ENCODE results near the gene CLK1.

Gene CLK1

GRCh38 chr2:200811333-200812121, 52.9 kb downstream of the CLK1 start, which contains the start of gene BZW1:
Gene BZW1 (plus strand): TSS chr2:200811910. CDS start chr2:200813218, 1,308 bp downstream.
- H3K4me3 ChIP-seq (ENCODE audit: low read length, poor library complexity, severe bottlenecking): peak within 1 kb of the TSS; percentile 93
- no peaks in the 10 kb centered on the region for H3K9me2 ChIP-seq (replicated peaks; ENCODE audit: low read depth, low read length)
- peak within 1 kb of the TSS; percentile 95 for H2AFZ ChIP-seq (ENCODE audit: low read length)
- H3K4me1 ChIP-seq (ENCODE audit: insufficient read depth, low read length, poor library complexity, severe bottlenecking): peaks cover 41% of the 10 kb centered on the region
- H3K27me3 ChIP-seq (ENCODE audit: insufficient read depth, low read length, poor library complexity, severe bottlenecking): peaks cover 3% of the 10 kb centered on the region
- H3K9ac ChIP-seq (ENCODE audit: low read depth, low read length, poor library complexity, severe bottlenecking): peak within 1 kb of the TSS; percentile 94
- peaks cover 48% of the 10 kb centered on the region for H3K79me2 ChIP-seq (ENCODE audit: insufficient read depth, low read length)
- TF ChIP-seq CTCF (conservative IDR thresholded peaks at IDR 0.05; ENCODE audit: low read length) (no peak), EZH2phosphoT487 (IDR thresholded peaks at IDR 0.05; ENCODE audit: borderline replicate concordance) (no peak)
- H3K36me3 ChIP-seq (ENCODE audit: insufficient read depth, low read length): peaks cover 28% of the 10 kb centered on the region
- peaks cover 47% of the 10 kb centered on the region for H4K20me1 ChIP-seq (ENCODE audit: insufficient read depth, low read length, poor library complexity, severe bottlenecking)
- H3K4me2 ChIP-seq (ENCODE audit: low read depth, low read length, poor library complexity, severe bottlenecking): peak within 1 kb of the TSS; percentile 89
- no peaks in the 10 kb centered on the region for H3K9me3 ChIP-seq (ENCODE audit: insufficient read depth, low read depth, low read length)
- H3F3A ChIP-seq (ENCODE audit: low read depth): no peaks in the 10 kb centered on the region

GRCh38 chr2:200810998-200811332, 53.5 kb downstream of the CLK1 start:
- Histone ChIP-seq H3F3A (ENCODE audit: low read depth) (no peaks in the 10 kb centered on the region), H4K20me1 (ENCODE audit: insufficient read depth, low read length, poor library complexity, severe bottlenecking) (peaks cover 42% of the 10 kb centered on the region), H3K9ac (ENCODE audit: low read depth, low read length, poor library complexity, severe bottlenecking) (peak overlapping the region; percentile 94), H3K79me2 (ENCODE audit: insufficient read depth, low read length) (peaks cover 42% of the 10 kb centered on the region), H3K4me2 (ENCODE audit: low read depth, low read length, poor library complexity, severe bottlenecking) (peak overlapping the region; percentile 89), H3K9me3 (ENCODE audit: insufficient read depth, low read depth, low read length) (no peaks in the 10 kb centered on the region), H3K36me3 (ENCODE audit: insufficient read depth, low read length) (peaks cover 22% of the 10 kb centered on the region), H3K4me1 (ENCODE audit: insufficient read depth, low read length, poor library complexity, severe bottlenecking) (peaks cover 41% of the 10 kb centered on the region), H3K27me3 (ENCODE audit: insufficient read depth, low read length, poor library complexity, severe bottlenecking) (peaks cover 3% of the 10 kb centered on the region), H2AFZ (ENCODE audit: low read length) (peak overlapping the region; percentile 78), H3K4me3 (ENCODE audit: low read length, poor library complexity, severe bottlenecking) (peak overlapping the region; percentile 93), H3K9me2 (replicated peaks; ENCODE audit: low read depth, low read length) (no peaks in the 10 kb centered on the region)
- TF ChIP-seq CTCF (conservative IDR thresholded peaks at IDR 0.05; ENCODE audit: low read length) (no peak), EZH2phosphoT487 (IDR thresholded peaks at IDR 0.05; ENCODE audit: borderline replicate concordance) (no peak)

GRCh38 chr2:200810252-200810997, 54.0 kb downstream of the CLK1 start:
- Histone ChIP-seq H3K27me3 (ENCODE audit: insufficient read depth, low read length, poor library complexity, severe bottlenecking) (peaks cover 3% of the 10 kb centered on the region), H2AFZ (ENCODE audit: low read length) (peak overlapping the region; percentile 78), H4K20me1 (ENCODE audit: insufficient read depth, low read length, poor library complexity, severe bottlenecking) (peaks cover 36% of the 10 kb centered on the region), H3K9me3 (ENCODE audit: insufficient read depth, low read depth, low read length) (no peaks in the 10 kb centered on the region), H3K79me2 (ENCODE audit: insufficient read depth, low read length) (peaks cover 37% of the 10 kb centered on the region), H3K9me2 (replicated peaks; ENCODE audit: low read depth, low read length) (no peaks in the 10 kb centered on the region), H3K36me3 (ENCODE audit: insufficient read depth, low read length) (peaks cover 17% of the 10 kb centered on the region), H3F3A (ENCODE audit: low read depth) (no peaks in the 10 kb centered on the region), H3K4me2 (ENCODE audit: low read depth, low read length, poor library complexity, severe bottlenecking) (peak overlapping the region; percentile 89), H3K4me3 (ENCODE audit: low read length, poor library complexity, severe bottlenecking) (peak overlapping the region; percentile 93), H3K9ac (ENCODE audit: low read depth, low read length, poor library complexity, severe bottlenecking) (peak overlapping the region; percentile 94), H3K4me1 (ENCODE audit: insufficient read depth, low read length, poor library complexity, severe bottlenecking) (peaks cover 37% of the 10 kb centered on the region)
- TF ChIP-seq CTCF (conservative IDR thresholded peaks at IDR 0.05; ENCODE audit: low read length) (no peak), EZH2phosphoT487 (IDR thresholded peaks at IDR 0.05; ENCODE audit: borderline replicate concordance) (no peak)

Data from Loucy (cell line).